Glomerular visceral epithelial cell (primary cell): Measurements from ENCODE around the gene GJD3.
"Not testable (repeated sequence)": the region's sequence is repeated elsewhere in the genome, so short reads cannot be mapped to it uniquely, and the experiment has no call there.

Source experiments
- DNase-seq: peaks from one replicate; pipeline ENCODE4 v3.0.0-alpha.2; 2016; ENCODE audit errors: extremely low spot score

GJD3 gene

GRCh38 chr17:40369923-40370322 is 5.4 kb upstream of the GJD3 start:
- DNase-seq = no peak

GRCh38 chr17:40367728-40368127 is 3.2 kb upstream of the GJD3 start:
- not testable (repeated sequence) for DNase-seq

GRCh38 chr17:40366861-40367518 is 2.5 kb upstream of the GJD3 start:
- DNase-seq = no peak

GRCh38 chr17:40366076-40366860 is 1.7 kb upstream of the GJD3 start:
- no peak for DNase-seq

GRCh38 chr17:40364906-40365305 is 369 bp upstream of the GJD3 start:
- DNase-seq = no peak

- DNase-seq = peak; percentile 26
Observed at GRCh38 chr17:40363111-40363827, 1.3 kb downstream of the GJD3 start.

GRCh38 chr17:40362696-40363110 is 1.8 kb downstream of the GJD3 start:
- peak; percentile 82 for DNase-seq

- no peak for DNase-seq
Observed at GRCh38 chr17:40361925-40362695, 2.4 kb downstream of the GJD3 start.

GRCh38 chr17:40361063-40361924 is 3.2 kb downstream of the GJD3 start:
- DNase-seq = no peak

- no peak for DNase-seq
Observed at GRCh38 chr17:40360091-40360490, 4.4 kb downstream of the GJD3 start.

- peak; percentile 87 for DNase-seq
Observed at GRCh38 chr17:40358323-40359038, 6.1 kb downstream of the GJD3 start.

GRCh38 chr17:40356990-40357881 is 7.3 kb downstream of the GJD3 start:
- DNase-seq = no peak

- no peak for DNase-seq
Observed at GRCh38 chr17:40355804-40356758, 8.5 kb downstream of the GJD3 start.

- peak; percentile 67 for DNase-seq
Observed at GRCh38 chr17:40355123-40355803, 9.3 kb downstream of the GJD3 start.

- no peak for DNase-seq
Observed at GRCh38 chr17:40354221-40355122, 10.1 kb downstream of the GJD3 start.

GRCh38 chr17:40352779-40353394 is 11.7 kb downstream of the GJD3 start:
- no peak for DNase-seq
